Karpas-422 (cell line): Measurements from ENCODE around the gene CHPT1. TPM values are rescaled to one million over a fixed set of nuclear protein-coding genes. Genes with fewer than 3 reads are reported as not detected.
"Not testable (repeated sequence)": the region's sequence is repeated elsewhere in the genome, so short reads cannot be mapped to it uniquely, and the experiment has no call there.

Experiments used
- DNase-seq: peaks from one replicate; pipeline ENCODE4 v3.0.0-alpha.2; 2015
- H2AFZ ChIP-seq: fragments of 200-600 bp; sonication (generic); 2 replicates; pipeline ENCODE4 v1.6.1; 2014; ENCODE audit warnings: antibody characterized with exemption, low read length, mixed read lengths
- H3K27ac ChIP-seq: fragments of 200-600 bp; sonication (generic); 2 replicates; pipeline ENCODE4 v1.5.1; 2014; ENCODE audit warnings: mild to moderate bottlenecking, low read length, moderate library complexity
- H3K27me3 ChIP-seq: fragments of 200-600 bp; sonication (generic); 2 replicates; pipeline ENCODE4 v1.6.1; 2014; ENCODE audit warnings: low read length, mixed read lengths
- H3K36me3 ChIP-seq: fragments of 200-600 bp; sonication (generic); 2 replicates; pipeline ENCODE4 v1.6.1; 2014; ENCODE audit warnings: low read length, mixed read lengths; ENCODE audit not compliant: insufficient read depth
- H3K4me1 ChIP-seq: fragments of 200-600 bp; sonication (generic); 2 replicates; pipeline ENCODE4 v1.6.1; 2014; ENCODE audit warnings: mild to moderate bottlenecking, low read length, mixed read lengths
- H3K4me2 ChIP-seq: fragments of 200-600 bp; sonication (generic); 2 replicates; pipeline ENCODE4 v1.6.1; 2014; ENCODE audit warnings: low read length, low read depth, mild to moderate bottlenecking; ENCODE audit not compliant: poor library complexity, severe bottlenecking
- H3K4me3 ChIP-seq: fragments of 200-600 bp; sonication (generic); 2 replicates; pipeline ENCODE4 v1.5.1; 2014; ENCODE audit warnings: mild to moderate bottlenecking, antibody characterized with exemption, low read length, mixed read lengths
- H3K79me2 ChIP-seq: fragments of 200-600 bp; sonication (generic); 2 replicates; pipeline ENCODE4 v1.6.1; 2014; ENCODE audit warnings: mild to moderate bottlenecking, low read length, mixed read lengths
- H3K9ac ChIP-seq: fragments of 200-600 bp; sonication (generic); 2 replicates; pipeline ENCODE4 v1.6.0; 2014; ENCODE audit warnings: low read length
- H3K9me2 ChIP-seq: fragments of 200-600 bp; sonication (generic), shearing (Covaris generic); replicated peaks from 2 replicates; pipeline ENCODE4 v1.6.0; 2014; ENCODE audit warnings: mild to moderate bottlenecking, low read length, moderate library complexity; ENCODE audit not compliant: insufficient read depth
- H3K9me3 ChIP-seq: fragments of 300-700, 200-600 bp; sonication (generic); 2 replicates; pipeline ENCODE4 v1.6.1; 2014; ENCODE audit warnings: low read length, mixed read lengths
- H4K20me1 ChIP-seq: fragments of 200-600 bp; sonication (generic); 2 replicates; pipeline ENCODE4 v1.6.1; 2014; ENCODE audit warnings: mild to moderate bottlenecking, antibody characterized with exemption, low read length, low read depth; ENCODE audit not compliant: insufficient read depth
- total RNA-seq: library from RNA; depleted of rRNA; stranded (reverse); fragments of >200 nt; shearing (Covaris generic); gene quantifications from 2 replicates; pipeline ENCODE4 v1.2.3, GENCODE V29; 2014; ENCODE audit warnings: low replicate concordance

CHPT1 gene
- total RNA-seq, 1 experiment from 2014 or later, result 0.11 TPM

DNA sequence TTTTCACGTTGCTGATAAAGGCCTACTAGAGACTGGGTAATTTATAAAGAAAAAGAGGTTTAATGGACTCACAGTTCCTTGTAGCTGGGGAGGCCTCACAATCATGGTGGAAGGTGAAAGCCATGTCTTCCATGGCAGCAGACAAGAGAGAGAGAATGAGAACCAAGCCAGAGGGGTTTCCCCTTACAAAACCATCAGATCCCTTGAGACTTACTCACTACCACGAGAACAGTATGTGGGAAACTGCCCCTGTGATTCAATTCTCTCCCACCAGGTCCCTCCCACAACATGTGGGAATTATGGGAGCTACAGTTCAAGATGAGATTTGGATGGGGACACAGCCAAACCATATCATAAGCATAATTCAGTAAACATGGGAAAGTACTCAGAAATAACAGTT lies 36.8 kb upstream of the CHPT1 start:
- not testable (repeated sequence) for H3K4me2 ChIP-seq, H3K36me3 ChIP-seq, H3K9me3 ChIP-seq, H4K20me1 ChIP-seq, H3K27me3 ChIP-seq, H3K27ac ChIP-seq, H3K9ac ChIP-seq, H3K4me1 ChIP-seq, H2AFZ ChIP-seq, H3K79me2 ChIP-seq, DNase-seq, H3K9me2 ChIP-seq, H3K4me3 ChIP-seq

GRCh38 chr12:101663298-101663697 lies 34.1 kb upstream of the CHPT1 start:
- no peaks in the 10 kb centered on the region for H3K27me3 ChIP-seq
- no peaks in the 10 kb centered on the region for H3K4me1 ChIP-seq
- H3K79me2 ChIP-seq, result no peaks in the 10 kb centered on the region
- no peaks in the 10 kb centered on the region for H3K36me3 ChIP-seq
- H2AFZ ChIP-seq, result no peak overlapping the region
- no peak overlapping the region for H3K27ac ChIP-seq
- H3K9ac ChIP-seq, result no peak overlapping the region
- H3K4me2 ChIP-seq, result no peak overlapping the region
- DNase-seq, result no peak
- no peaks in the 10 kb centered on the region for H4K20me1 ChIP-seq
- H3K9me3 ChIP-seq, result no peaks in the 10 kb centered on the region
- H3K9me2 ChIP-seq, result no peaks in the 10 kb centered on the region
- H3K4me3 ChIP-seq, result no peak overlapping the region

DNA sequence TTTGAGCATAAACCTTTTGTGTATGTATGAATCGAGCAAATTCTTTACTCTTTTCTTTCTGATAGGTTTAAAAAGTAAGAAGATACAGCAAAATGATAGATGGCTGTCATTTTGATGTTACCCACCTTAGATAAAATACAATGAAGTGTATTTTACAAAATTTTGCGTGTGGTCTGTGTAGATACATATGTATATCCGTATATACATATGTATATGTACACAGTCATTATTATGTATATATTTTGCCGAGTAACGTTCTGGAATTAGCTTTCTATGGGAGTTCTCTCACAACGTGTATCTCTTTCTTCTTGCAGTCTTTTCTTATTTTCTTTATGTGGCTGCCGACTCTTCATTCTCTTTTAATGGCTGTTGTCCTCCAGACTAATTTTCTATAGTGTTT lies 32.4 kb upstream of the CHPT1 start:
- H3K27ac ChIP-seq, result no peak overlapping the region
- H3K9me2 ChIP-seq, result no peaks in the 10 kb centered on the region
- no peaks in the 10 kb centered on the region for H3K27me3 ChIP-seq
- no peak overlapping the region for H3K9ac ChIP-seq
- no peaks in the 10 kb centered on the region for H3K9me3 ChIP-seq
- no peaks in the 10 kb centered on the region for H3K79me2 ChIP-seq
- no peak overlapping the region for H2AFZ ChIP-seq
- no peak overlapping the region for H3K4me3 ChIP-seq
- no peak for DNase-seq
- no peaks in the 10 kb centered on the region for H3K36me3 ChIP-seq
- no peak overlapping the region for H3K4me2 ChIP-seq
- H3K4me1 ChIP-seq, result no peaks in the 10 kb centered on the region
- no peaks in the 10 kb centered on the region for H4K20me1 ChIP-seq

DNA sequence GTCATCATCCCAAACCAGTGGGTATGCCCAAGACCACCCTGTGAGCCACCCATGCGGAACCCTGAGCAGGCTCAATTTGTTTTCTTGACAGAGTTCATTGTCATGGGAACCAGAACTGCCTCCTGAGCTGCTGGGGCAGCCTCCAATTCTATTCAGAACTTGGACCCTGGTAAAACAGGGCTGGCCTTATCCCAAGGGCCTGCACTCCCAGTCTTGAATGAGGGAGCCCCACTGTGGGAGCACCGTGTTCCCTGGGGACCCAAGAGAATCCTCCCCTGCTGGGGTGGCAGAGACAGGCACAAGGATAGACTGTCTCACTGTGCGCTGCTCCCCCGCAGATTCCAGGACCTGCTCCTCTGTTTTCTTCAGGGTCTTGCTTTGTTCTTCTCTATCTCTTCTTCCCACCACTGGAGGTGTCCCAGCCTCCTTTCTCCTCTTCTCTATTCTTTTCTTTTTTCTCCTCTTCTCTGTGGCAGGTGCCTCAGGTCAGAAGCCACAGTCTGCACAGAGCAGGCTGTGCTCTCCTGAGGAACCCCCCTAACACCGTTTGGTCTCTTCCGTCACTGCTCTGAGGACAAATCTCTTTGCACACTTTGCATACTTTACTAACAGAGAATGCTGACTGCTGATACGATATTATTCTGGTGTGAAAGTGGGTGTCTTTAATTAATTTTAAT lies 31.2 kb upstream of the CHPT1 start:
- H3K27ac ChIP-seq, result no peak overlapping the region
- H3K4me3 ChIP-seq, result no peak overlapping the region
- H3K9ac ChIP-seq, result no peak overlapping the region
- no peaks in the 10 kb centered on the region for H3K9me3 ChIP-seq
- H4K20me1 ChIP-seq, result no peaks in the 10 kb centered on the region
- no peaks in the 10 kb centered on the region for H3K9me2 ChIP-seq
- no peaks in the 10 kb centered on the region for H3K27me3 ChIP-seq
- H3K79me2 ChIP-seq, result no peaks in the 10 kb centered on the region
- H3K36me3 ChIP-seq, result no peaks in the 10 kb centered on the region
- no peak overlapping the region for H2AFZ ChIP-seq
- no peak overlapping the region for H3K4me2 ChIP-seq
- DNase-seq, result no peak
- no peaks in the 10 kb centered on the region for H3K4me1 ChIP-seq

DNA sequence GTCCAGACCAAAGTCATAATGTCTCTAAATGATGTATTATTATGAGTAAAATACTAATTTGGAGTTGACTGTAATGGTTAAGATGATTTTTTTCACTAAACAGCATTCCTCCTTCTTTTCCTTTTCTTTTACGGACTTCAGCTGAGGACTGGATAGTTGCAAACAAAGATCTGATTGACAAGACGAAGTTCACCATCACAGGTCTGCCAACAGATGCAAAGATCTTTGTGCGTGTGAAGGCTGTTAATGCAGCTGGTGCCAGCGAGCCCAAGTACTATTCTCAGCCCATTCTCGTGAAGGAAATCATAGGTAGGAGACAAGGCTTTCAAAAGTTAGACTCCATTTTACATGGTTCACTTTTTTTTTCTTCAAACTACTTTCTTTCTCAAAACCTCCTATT lies 29.8 kb upstream of the CHPT1 start:
- Histone ChIP-seq H3K9me3 (no peaks in the 10 kb centered on the region), H3K4me1 (peaks cover 3% of the 10 kb centered on the region; the same call in 1 of the 2 replicates), H3K4me3 (no peak overlapping the region), H2AFZ (no peak overlapping the region), H3K27ac (no peak overlapping the region), H4K20me1 (no peaks in the 10 kb centered on the region), H3K9me2 (no peaks in the 10 kb centered on the region), H3K79me2 (no peaks in the 10 kb centered on the region), H3K36me3 (no peaks in the 10 kb centered on the region), H3K9ac (no peak overlapping the region), H3K27me3 (no peaks in the 10 kb centered on the region), H3K4me2 (no peak overlapping the region)
- DNase-seq, result no peak

GRCh38 chr12:101670007-101670671 lies 27.3 kb upstream of the CHPT1 start:
- no peaks in the 10 kb centered on the region for H3K9me3 ChIP-seq
- no peaks in the 10 kb centered on the region for H3K79me2 ChIP-seq
- DNase-seq, result peak; percentile 76
- no peak overlapping the region for H3K9ac ChIP-seq
- no peaks in the 10 kb centered on the region for H4K20me1 ChIP-seq
- H3K27me3 ChIP-seq, result 0 out of 2 replicates have a peak, but pooled peaks cover 4% of the 10 kb centered on the region
- peaks cover 3% of the 10 kb centered on the region; the same call in 1 of the 2 replicates for H3K4me1 ChIP-seq
- H3K4me2 ChIP-seq, result no peak overlapping the region
- H3K4me3 ChIP-seq, result no peak overlapping the region
- no peak overlapping the region for H3K27ac ChIP-seq
- no peaks in the 10 kb centered on the region for H3K36me3 ChIP-seq
- no peak overlapping the region for H2AFZ ChIP-seq
- H3K9me2 ChIP-seq, result no peaks in the 10 kb centered on the region

- H3K9me2 ChIP-seq, result no peaks in the 10 kb centered on the region
- peaks cover 3% of the 10 kb centered on the region; the same call in 1 of the 2 replicates for H3K4me1 ChIP-seq
- H3K79me2 ChIP-seq, result no peaks in the 10 kb centered on the region
- H3K36me3 ChIP-seq, result no peaks in the 10 kb centered on the region
- no peak overlapping the region for H2AFZ ChIP-seq
- peak; percentile 47 for DNase-seq
- H3K9ac ChIP-seq, result no peak overlapping the region
- no peaks in the 10 kb centered on the region for H4K20me1 ChIP-seq
- no peak overlapping the region for H3K4me3 ChIP-seq
- H3K27ac ChIP-seq, result no peak overlapping the region
- H3K9me3 ChIP-seq, result no peaks in the 10 kb centered on the region
- H3K4me2 ChIP-seq, result no peak overlapping the region
- H3K27me3 ChIP-seq, result 0 out of 2 replicates have a peak, but pooled peaks cover 4% of the 10 kb centered on the region
These were observed 26.2 kb upstream of the CHPT1 start for GRCh38 chr12:101671157-101671791.

DNA sequence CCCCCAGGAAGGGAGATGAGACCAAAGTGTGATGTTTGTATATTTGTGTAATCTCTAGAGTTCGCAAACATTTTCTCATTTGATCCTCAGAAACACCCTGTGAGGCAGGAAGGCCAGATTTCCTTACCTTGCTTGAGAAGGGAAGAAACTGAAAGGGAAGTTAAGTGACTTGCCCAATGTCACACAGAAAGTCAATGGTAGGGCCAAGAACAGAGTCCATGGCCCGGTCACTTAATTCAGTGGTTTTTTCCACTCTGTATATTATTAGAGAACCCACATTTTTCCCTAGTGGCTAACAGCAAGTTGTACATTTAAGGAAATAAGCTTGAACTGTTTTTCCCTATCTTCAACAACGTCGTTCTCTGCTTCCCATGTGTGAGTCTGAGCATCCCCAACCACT lies 25.6 kb upstream of the CHPT1 start:
- H3K4me2 ChIP-seq, result no peak overlapping the region
- H3K4me3 ChIP-seq, result no peak overlapping the region
- no peak for DNase-seq
- no peaks in the 10 kb centered on the region for H3K9me2 ChIP-seq
- H3K9me3 ChIP-seq, result no peaks in the 10 kb centered on the region
- H2AFZ ChIP-seq, result no peak overlapping the region
- H3K36me3 ChIP-seq, result no peaks in the 10 kb centered on the region
- no peaks in the 10 kb centered on the region for H3K79me2 ChIP-seq
- 0 out of 2 replicates have a peak, but pooled peaks cover 4% of the 10 kb centered on the region for H3K27me3 ChIP-seq
- no peak overlapping the region for H3K9ac ChIP-seq
- no peaks in the 10 kb centered on the region for H4K20me1 ChIP-seq
- peaks cover 3% of the 10 kb centered on the region; the same call in 1 of the 2 replicates for H3K4me1 ChIP-seq
- H3K27ac ChIP-seq, result no peak overlapping the region
